ENCODE results near the gene ATG9B. TPM values are rescaled to one million over a fixed set of nuclear protein-coding genes. Genes with fewer than 3 reads are reported as not detected.

Gene ATG9B
- total RNA-seq, 1 experiment from 2014 or later = 13.7 TPM

GRCh38 chr7:150967349-150967748 lies 56.9 kb downstream of the ATG9B start:
- BruUV-seq (replicated peaks) = no TSS peak
- Histone ChIP-seq H3K27ac (no peak overlapping the region), H3K4me2 (no peak overlapping the region), H3K9me2 (ENCODE audit: insufficient read depth) (no peaks in the 10 kb centered on the region), H4K20me1 (ENCODE audit: insufficient read depth) (no peaks in the 10 kb centered on the region), H2AFZ (no peak overlapping the region), H3F3A (ENCODE audit: insufficient read depth, low read depth) (no peaks in the 10 kb centered on the region), H3K9me3 (ENCODE audit: insufficient read depth, low read depth) (no peaks in the 10 kb centered on the region), H3K27me3 (ENCODE audit: insufficient read depth, low read depth) (peaks cover 80% of the 10 kb centered on the region), H3K79me2 (ENCODE audit: low read depth) (no peaks in the 10 kb centered on the region), H3K36me3 (ENCODE audit: low read depth) (no peaks in the 10 kb centered on the region), H3K4me1 (replicated peaks; ENCODE audit: insufficient read depth) (no peaks in the 10 kb centered on the region), H3K4me3 (no peak overlapping the region)
- CTCF ChIA-PET = interaction anchor here (0.6 kb wide), 1 partner anchor 582 kb away, joined by 3 read pairs; no protein-coding TSS in a partner anchor
- intact Hi-C loops (cut with micrococcal nuclease; ENCODE audit: unreplicated experiment) = no loop called here
- DNase-seq = no peak
- POLR2A ChIA-PET (ENCODE audit: unreplicated experiment) = no interaction called here
- TF ChIP-seq CTCF (conservative IDR thresholded peaks at IDR 0.05) = no peak
- no peak for TF ChIP-seq EZH2 (IDR thresholded peaks at IDR 0.05; ENCODE audit: low read depth)

GRCh38 chr7:150966002-150966401 lies 58.3 kb downstream of the ATG9B start:
- TF ChIP-seq CTCF (conservative IDR thresholded peaks at IDR 0.05) (peak; percentile 47; the same call in 1 of the 2 replicates), EZH2 (IDR thresholded peaks at IDR 0.05; ENCODE audit: low read depth) (no peak)
- ChIA-PET CTCF (interaction anchor here (0.6 kb wide), 1 partner anchor 58 kb away, joined by 7 read pairs; the partner anchor contains the start of gene ATG9B), POLR2A (ENCODE audit: unreplicated experiment) (no interaction called here)
- Histone ChIP-seq H3K27me3 (ENCODE audit: insufficient read depth, low read depth) (peaks cover 66% of the 10 kb centered on the region), H3F3A (ENCODE audit: insufficient read depth, low read depth) (no peaks in the 10 kb centered on the region), H3K4me3 (no peak overlapping the region), H3K36me3 (ENCODE audit: low read depth) (no peaks in the 10 kb centered on the region), H2AFZ (no peak overlapping the region), H3K9me3 (ENCODE audit: insufficient read depth, low read depth) (no peaks in the 10 kb centered on the region), H3K4me2 (no peak overlapping the region), H4K20me1 (ENCODE audit: insufficient read depth) (no peaks in the 10 kb centered on the region), H3K4me1 (replicated peaks; ENCODE audit: insufficient read depth) (no peaks in the 10 kb centered on the region), H3K9me2 (ENCODE audit: insufficient read depth) (no peaks in the 10 kb centered on the region), H3K79me2 (ENCODE audit: low read depth) (no peaks in the 10 kb centered on the region), H3K27ac (no peak overlapping the region)
- no TSS peak for BruUV-seq (replicated peaks)
- intact Hi-C loops (cut with micrococcal nuclease; ENCODE audit: unreplicated experiment) = loop anchor here (1.0 kb wide), 1 partner anchor 145 kb away; no protein-coding TSS in a partner anchor
- DNase-seq = peak in 1 of 2 experiments; percentile 28

- no TSS peak for BruUV-seq (replicated peaks)
- Histone ChIP-seq H4K20me1 (ENCODE audit: insufficient read depth) (no peaks in the 10 kb centered on the region), H3K4me1 (replicated peaks; ENCODE audit: insufficient read depth) (no peaks in the 10 kb centered on the region), H2AFZ (no peak overlapping the region), H3K4me3 (no peak overlapping the region), H3K79me2 (ENCODE audit: low read depth) (no peaks in the 10 kb centered on the region), H3K27me3 (ENCODE audit: insufficient read depth, low read depth) (peaks cover 60% of the 10 kb centered on the region), H3K9me3 (ENCODE audit: insufficient read depth, low read depth) (no peaks in the 10 kb centered on the region), H3F3A (ENCODE audit: insufficient read depth, low read depth) (no peaks in the 10 kb centered on the region), H3K36me3 (ENCODE audit: low read depth) (no peaks in the 10 kb centered on the region), H3K4me2 (no peak overlapping the region), H3K9me2 (ENCODE audit: insufficient read depth) (no peaks in the 10 kb centered on the region), H3K27ac (no peak overlapping the region)
- peak in 1 of 2 experiments; percentile 29 for DNase-seq
- POLR2A ChIA-PET (ENCODE audit: unreplicated experiment) = no interaction called here
- CTCF ChIA-PET = interaction anchor here (0.6 to 1.3 kb wide), 2 partner anchors 45 to 59 kb away, joined by 4 to 7 read pairs; partner anchors contain the start of gene ATG9B
- TF ChIP-seq CTCF (conservative IDR thresholded peaks at IDR 0.05) = no peak
- no peak for TF ChIP-seq EZH2 (IDR thresholded peaks at IDR 0.05; ENCODE audit: low read depth)
- intact Hi-C loops (cut with micrococcal nuclease; ENCODE audit: unreplicated experiment) = no loop called here
These were observed 58.9 kb downstream of the ATG9B start for GRCh38 chr7:150965273-150965830.

Other genes starting within 250 kb of the ATG9B start
- gene TMEM176B, start 224.1 kb downstream of the ATG9B start, total RNA-seq (2021) = 1.9 and 2.3 TPM in 2 replicates
- not detected in 2 replicates for gene TMEM176A, start 223.7 kb downstream of the ATG9B start, total RNA-seq (2021)
- gene AOC1, start 172.0 kb downstream of the ATG9B start, total RNA-seq (2021) = 11.4 and 13.1 TPM in 2 replicates
- 1.5 and 1.6 TPM in 2 replicates for gene KCNH2, start 46.2 kb downstream of the ATG9B start, total RNA-seq (2021)
- 1.8 and 3.2 TPM in 2 replicates for gene NOS3, start 33.5 kb downstream of the ATG9B start, total RNA-seq (2021)
- 51.8 and 61.9 TPM in 2 replicates for gene ABCB8, start 4.0 kb upstream of the ATG9B start, total RNA-seq (2021)
- gene ASIC3, start 24.0 kb upstream of the ATG9B start, total RNA-seq (2021) = 7.6 and 10.5 TPM in 2 replicates
- 45.7 and 58.4 TPM in 2 replicates for gene CDK5, start 33.4 kb upstream of the ATG9B start, total RNA-seq (2021)
- 199 and 245 TPM in 2 replicates for gene SLC4A2, start 35.1 kb upstream of the ATG9B start, total RNA-seq (2021)
- gene FASTK, start 56.3 kb upstream of the ATG9B start, total RNA-seq (2021) = 104 and 126 TPM in 2 replicates
- 87.8 and 99.3 TPM in 2 replicates for gene TMUB1, start 59.0 kb upstream of the ATG9B start, total RNA-seq (2021)
- gene AGAP3, start 62.0 kb upstream of the ATG9B start, total RNA-seq (2021) = 103 TPM in 2 replicates
- gene GBX1, start 143.2 kb upstream of the ATG9B start, total RNA-seq (2021) = not detected in 2 replicates
- gene ASB10, start 162.8 kb upstream of the ATG9B start, total RNA-seq (2021) = not detected in 2 replicates
- not detected in 2 replicates for gene H2BK1, start 186.0 kb upstream of the ATG9B start, total RNA-seq (2021)
- gene ABCF2, start 202.7 kb upstream of the ATG9B start, total RNA-seq (2021) = 45.8 and 49.4 TPM in 2 replicates
- 47.4 and 54.9 TPM in 2 replicates for gene CHPF2, start 208.0 kb upstream of the ATG9B start, total RNA-seq (2021)
- gene SMARCD3, start 224.2 kb upstream of the ATG9B start, total RNA-seq (2021) = 4.6 and 5.7 TPM in 2 replicates